Fibroblast of pulmonary artery (primary cell): Measurements from ENCODE around the gene PROK2.

Source experiments
- DNase-seq: peaks from one replicate; pipeline ENCODE4 v3.0.0-alpha.2; 2010; ENCODE audit warnings: low read depth
- H3K4me3 ChIP-seq: replicated peaks from 2 replicates; pipeline ENCODE4 v1.5.1; 2011; ENCODE audit warnings: low read depth, mild to moderate bottlenecking, control low read depth, low read length, moderate library complexity
- TF ChIP-seq, protein P1 (sequence below): IDR thresholded peaks from 2 replicates; pipeline ENCODE4 v1.5.1; 2011; ENCODE audit warnings: mild to moderate bottlenecking, control low read depth, low read length, inconsistent platforms; ENCODE audit errors: missing control alignments

The PROK2 gene

DNA sequence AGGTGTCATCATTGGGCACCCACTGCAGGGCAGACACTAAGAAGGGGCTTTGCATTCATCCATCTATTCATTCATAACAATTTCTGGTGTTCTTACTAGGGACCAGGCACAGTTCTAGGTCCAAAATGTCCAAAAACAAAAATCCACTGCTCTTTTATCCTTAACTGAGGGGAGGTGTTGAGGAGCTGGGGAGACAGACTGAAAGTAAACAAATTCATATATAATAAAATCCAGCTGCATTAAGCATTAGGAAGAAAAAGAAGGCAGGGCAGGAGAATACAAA lies 60.8 kb downstream of the PROK2 start:
- no peak for DNase-seq
- H3K4me3 ChIP-seq: peak overlapping the region; percentile 65
- TF ChIP-seq, protein P1, sequence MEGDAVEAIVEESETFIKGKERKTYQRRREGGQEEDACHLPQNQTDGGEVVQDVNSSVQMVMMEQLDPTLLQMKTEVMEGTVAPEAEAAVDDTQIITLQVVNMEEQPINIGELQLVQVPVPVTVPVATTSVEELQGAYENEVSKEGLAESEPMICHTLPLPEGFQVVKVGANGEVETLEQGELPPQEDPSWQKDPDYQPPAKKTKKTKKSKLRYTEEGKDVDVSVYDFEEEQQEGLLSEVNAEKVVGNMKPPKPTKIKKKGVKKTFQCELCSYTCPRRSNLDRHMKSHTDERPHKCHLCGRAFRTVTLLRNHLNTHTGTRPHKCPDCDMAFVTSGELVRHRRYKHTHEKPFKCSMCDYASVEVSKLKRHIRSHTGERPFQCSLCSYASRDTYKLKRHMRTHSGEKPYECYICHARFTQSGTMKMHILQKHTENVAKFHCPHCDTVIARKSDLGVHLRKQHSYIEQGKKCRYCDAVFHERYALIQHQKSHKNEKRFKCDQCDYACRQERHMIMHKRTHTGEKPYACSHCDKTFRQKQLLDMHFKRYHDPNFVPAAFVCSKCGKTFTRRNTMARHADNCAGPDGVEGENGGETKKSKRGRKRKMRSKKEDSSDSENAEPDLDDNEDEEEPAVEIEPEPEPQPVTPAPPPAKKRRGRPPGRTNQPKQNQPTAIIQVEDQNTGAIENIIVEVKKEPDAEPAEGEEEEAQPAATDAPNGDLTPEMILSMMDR: no peak

DNA sequence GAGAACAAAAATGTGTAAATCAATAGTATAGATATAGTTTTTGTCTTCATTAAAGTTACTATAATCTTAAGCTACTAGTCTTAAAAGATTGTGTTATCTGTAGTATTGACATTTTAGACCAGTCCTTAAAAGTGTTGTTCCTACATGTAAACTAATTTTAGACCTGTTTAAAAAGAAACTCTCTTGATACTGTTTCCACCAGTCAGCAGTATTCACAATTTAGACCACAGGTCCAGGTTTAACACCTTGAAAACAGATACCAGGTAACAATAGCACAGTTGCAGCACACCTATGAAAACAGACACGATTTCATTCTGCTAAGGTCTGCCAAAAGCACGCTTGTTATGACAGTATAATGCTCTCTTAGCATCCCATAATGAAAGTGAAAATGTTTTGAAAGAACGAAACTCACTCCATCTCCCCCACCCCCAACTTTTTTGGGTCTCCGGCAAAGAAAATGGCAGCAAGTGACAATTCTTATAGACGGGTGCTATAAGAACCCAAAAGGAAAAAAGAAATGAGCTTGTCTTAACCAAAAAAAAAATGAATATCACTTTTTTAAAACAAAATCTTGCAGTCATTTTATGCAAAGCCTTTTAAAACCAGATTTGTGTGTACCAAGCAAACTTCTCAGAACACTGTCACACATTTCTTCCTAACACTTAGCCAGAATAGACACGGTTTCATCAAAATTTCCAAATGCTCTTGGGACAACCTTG lies 61.3 kb downstream of the PROK2 start:
- TF ChIP-seq, protein P1: no peak
- H3K4me3 ChIP-seq: no peak overlapping the region
- DNase-seq: no peak

DNA sequence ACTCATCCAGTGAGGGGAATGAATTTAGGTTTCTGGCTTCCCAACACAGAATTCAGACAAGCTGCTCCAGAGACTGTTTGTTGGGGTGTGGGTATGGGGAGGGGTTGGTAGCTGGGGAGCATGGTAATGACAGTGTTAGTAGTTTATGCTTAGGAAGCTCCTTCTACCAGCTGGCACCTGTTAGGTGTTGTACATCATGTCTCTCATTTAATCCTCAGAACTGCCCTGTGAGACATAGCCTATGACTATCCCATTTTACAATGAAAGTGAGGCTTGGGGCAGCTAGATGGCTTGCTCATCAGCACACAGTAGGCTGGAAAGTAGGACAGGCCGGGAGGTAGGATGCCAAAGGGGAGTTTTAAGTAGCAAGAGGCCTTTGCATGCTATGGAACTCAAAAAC lies 62.3 kb downstream of the PROK2 start:
- TF ChIP-seq, protein P1: no peak
- H3K4me3 ChIP-seq: no peak overlapping the region
- DNase-seq: no peak
